PC-9 (cell line): ENCODE data around the gene DMRTA1. TPM values are rescaled to one million over a fixed set of nuclear protein-coding genes. Genes with fewer than 3 reads are reported as not detected.

ENCODE experiments used
- BruUV-seq: library from RNA; stranded (reverse); fragments of 400-500 nt; replicated peaks from 2 replicates; lab custom pipeline; 2021; lab: Mats Ljungman, UMichigan
- CTCF ChIA-PET: fragments of 300-600 bp; sonication (Branson Sonifier 250); formaldehyde crosslinking; loops from one replicate; lab custom pipeline; 2022; ENCODE audit warnings: antibody characterized with exemption; lab: Charles Lee
- POLR2A ChIA-PET: fragments of 300-600 bp; sonication (Branson Sonifier 250); formaldehyde crosslinking; loops from one replicate; lab custom pipeline; 2022; ENCODE audit warnings: antibody characterized with exemption; ENCODE audit not compliant: unreplicated experiment; lab: Charles Lee
- DNase-seq, 2 experiments: peaks; one replicate each; pipeline versions ENCODE4 v3.0.0 to v3.0.0-alpha.2; 2015 to 2022; ENCODE audit warnings: mixed read lengths in 1 of 2
- H2AFZ ChIP-seq: fragments of 200-600 bp; sonication (generic); 2 replicates; pipeline ENCODE4 v1.8.1; 2017; ENCODE audit warnings: antibody characterized with exemption
- H3F3A ChIP-seq: fragments of 200-600 bp; sonication (generic); 2 replicates; pipeline ENCODE4 v1.8.1; 2017; ENCODE audit warnings: antibody characterized with exemption, mild to moderate bottlenecking, low read depth; ENCODE audit not compliant: insufficient read depth
- H3K27ac ChIP-seq: fragments of 200-600 bp; sonication (generic); 2 replicates; pipeline ENCODE4 v1.6.1; 2016; ENCODE audit warnings: mixed run types
- H3K27me3 ChIP-seq: fragments of 200-600 bp; sonication (generic); 2 replicates; pipeline ENCODE4 v1.6.1; 2016; ENCODE audit warnings: low read depth, mixed run types; ENCODE audit not compliant: insufficient read depth
- H3K36me3 ChIP-seq: fragments of 200-600 bp; sonication (generic); 2 replicates; pipeline ENCODE4 v1.6.1; 2016; ENCODE audit warnings: low read depth, mixed run types
- H3K4me1 ChIP-seq: fragments of 200-600 bp; sonication (generic); replicated peaks from 2 replicates; pipeline ENCODE4 v1.6.1; 2016; ENCODE audit warnings: mixed run types; ENCODE audit not compliant: insufficient read depth
- H3K4me2 ChIP-seq: fragments of 200-600 bp; sonication (generic); 2 replicates; pipeline ENCODE4 v1.6.1; 2017; ENCODE audit warnings: mixed run types
- H3K4me3 ChIP-seq: fragments of 200-600 bp; sonication (generic); 2 replicates; pipeline ENCODE4 v1.6.1; 2016; ENCODE audit warnings: mixed run types
- H3K79me2 ChIP-seq: fragments of 200-600 bp; sonication (generic); 2 replicates; pipeline ENCODE4 v1.6.1; 2017; ENCODE audit warnings: low read depth, mixed run types
- H3K9me2 ChIP-seq: fragments of 200-600 bp; sonication (generic); 2 replicates; pipeline ENCODE4 v1.8.1; 2017; ENCODE audit warnings: mild to moderate bottlenecking; ENCODE audit not compliant: insufficient read depth
- H3K9me3 ChIP-seq: fragments of 200-600 bp; sonication (generic); 2 replicates; pipeline ENCODE4 v1.8.1; 2016; ENCODE audit warnings: low read depth; ENCODE audit not compliant: insufficient read depth
- H4K20me1 ChIP-seq: fragments of 200-600 bp; sonication (generic); 2 replicates; pipeline ENCODE4 v1.8.1; 2017; ENCODE audit not compliant: insufficient read depth
- EZH2 ChIP-seq: fragments of 200-600 bp; sonication (generic); IDR thresholded peaks from 2 replicates; pipeline ENCODE4 v1.8.0; 2017; ENCODE audit warnings: antibody characterized with exemption, low read depth
- intact Hi-C: fragments of 100-400 bp; cut with micrococcal nuclease; formaldehyde crosslinking; loops from one replicate; pipeline ENCODE4 v1.10.0; 2022; ENCODE audit not compliant: unreplicated experiment
- total RNA-seq: library from RNA; stranded (reverse); gene quantifications from 2 replicates; pipeline ENCODE4 v1.2.3, GENCODE V29; 2021
- TF ChIP-seq, protein P1 (sequence below): fragments of 200-600 bp; sonication (generic); conservative IDR thresholded peaks from 2 replicates; pipeline ENCODE4 v1.6.1; 2017; ENCODE audit warnings: mixed run types, antibody characterized with exemption, mild to moderate bottlenecking, moderate library complexity

DMRTA1 gene
- total RNA-seq, 1 experiment from 2014 or later, result 1.1 TPM

GRCh38 chr9:22449719-22450118, 3.1 kb downstream of the DMRTA1 start:
- CTCF ChIA-PET, result no interaction called here
- H3F3A ChIP-seq, result 0 out of 2 replicates have a peak, but pooled peaks cover 6% of the 10 kb centered on the region
- no TSS peak for BruUV-seq

GRCh38 chr9:22452415-22453010, 5.9 kb downstream of the DMRTA1 start:
- no peaks in the 10 kb centered on the region for H4K20me1 ChIP-seq
- H3K4me1 ChIP-seq, result peaks cover 12% of the 10 kb centered on the region; the same call in 1 of the 2 replicates
- H3K27ac ChIP-seq, result no peak overlapping the region
- no peaks in the 10 kb centered on the region for H3K27me3 ChIP-seq
- CTCF ChIA-PET, result interaction anchor here (0.5 to 2.5 kb wide), 2 partner anchors 145 to 208 kb away, joined by 4 to 9 read pairs; no protein-coding TSS in a partner anchor
- POLR2A ChIA-PET, result no interaction called here
- DNase-seq, result peak in 1 of 2 experiments; percentile 27
- no peaks in the 10 kb centered on the region for H3K36me3 ChIP-seq
- BruUV-seq, result no TSS peak
- no peaks in the 10 kb centered on the region for H3K9me3 ChIP-seq
- no peak for TF ChIP-seq EZH2
- TF ChIP-seq, protein P1, sequence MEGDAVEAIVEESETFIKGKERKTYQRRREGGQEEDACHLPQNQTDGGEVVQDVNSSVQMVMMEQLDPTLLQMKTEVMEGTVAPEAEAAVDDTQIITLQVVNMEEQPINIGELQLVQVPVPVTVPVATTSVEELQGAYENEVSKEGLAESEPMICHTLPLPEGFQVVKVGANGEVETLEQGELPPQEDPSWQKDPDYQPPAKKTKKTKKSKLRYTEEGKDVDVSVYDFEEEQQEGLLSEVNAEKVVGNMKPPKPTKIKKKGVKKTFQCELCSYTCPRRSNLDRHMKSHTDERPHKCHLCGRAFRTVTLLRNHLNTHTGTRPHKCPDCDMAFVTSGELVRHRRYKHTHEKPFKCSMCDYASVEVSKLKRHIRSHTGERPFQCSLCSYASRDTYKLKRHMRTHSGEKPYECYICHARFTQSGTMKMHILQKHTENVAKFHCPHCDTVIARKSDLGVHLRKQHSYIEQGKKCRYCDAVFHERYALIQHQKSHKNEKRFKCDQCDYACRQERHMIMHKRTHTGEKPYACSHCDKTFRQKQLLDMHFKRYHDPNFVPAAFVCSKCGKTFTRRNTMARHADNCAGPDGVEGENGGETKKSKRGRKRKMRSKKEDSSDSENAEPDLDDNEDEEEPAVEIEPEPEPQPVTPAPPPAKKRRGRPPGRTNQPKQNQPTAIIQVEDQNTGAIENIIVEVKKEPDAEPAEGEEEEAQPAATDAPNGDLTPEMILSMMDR, result peak; percentile 82
- H3K4me2 ChIP-seq, result no peak overlapping the region
- no peaks in the 10 kb centered on the region for H3K79me2 ChIP-seq
- no peak overlapping the region for H3K4me3 ChIP-seq
- no peaks in the 10 kb centered on the region for H3F3A ChIP-seq
- intact Hi-C loops, result loop anchor here (1.0 to 10.0 kb wide), 5 partner anchors 145 to 1218 kb away; no protein-coding TSS in a partner anchor
- H2AFZ ChIP-seq, result no peak overlapping the region
- H3K9me2 ChIP-seq, result no peaks in the 10 kb centered on the region

More at GRCh38 chr9:22449719-22450118, 3.1 kb downstream of the DMRTA1 start:
- Histone ChIP-seq H3K27ac (no peak overlapping the region), H2AFZ (no peak overlapping the region), H4K20me1 (0 out of 2 replicates have a peak, but pooled peaks cover 3% of the 10 kb centered on the region), H3K9me2 (no peaks in the 10 kb centered on the region), H3K4me2 (peak overlapping the region; percentile 75), H3K9me3 (no peaks in the 10 kb centered on the region), H3K4me3 (peak overlapping the region; percentile 5; the same call in 1 of the 2 replicates), H3K36me3 (no peaks in the 10 kb centered on the region), H3K79me2 (no peaks in the 10 kb centered on the region), H3K27me3 (no peaks in the 10 kb centered on the region), H3K4me1 (peaks cover 17% of the 10 kb centered on the region; the same call in 1 of the 2 replicates)
- POLR2A ChIA-PET, result no interaction called here
- no peak for DNase-seq
- intact Hi-C loops, result loop anchor here (10.0 kb wide), 2 partner anchors 465 to 1215 kb away; no protein-coding TSS in a partner anchor
- TF ChIP-seq EZH2, result no peak
- TF ChIP-seq, protein P1, result no peak

DNA sequence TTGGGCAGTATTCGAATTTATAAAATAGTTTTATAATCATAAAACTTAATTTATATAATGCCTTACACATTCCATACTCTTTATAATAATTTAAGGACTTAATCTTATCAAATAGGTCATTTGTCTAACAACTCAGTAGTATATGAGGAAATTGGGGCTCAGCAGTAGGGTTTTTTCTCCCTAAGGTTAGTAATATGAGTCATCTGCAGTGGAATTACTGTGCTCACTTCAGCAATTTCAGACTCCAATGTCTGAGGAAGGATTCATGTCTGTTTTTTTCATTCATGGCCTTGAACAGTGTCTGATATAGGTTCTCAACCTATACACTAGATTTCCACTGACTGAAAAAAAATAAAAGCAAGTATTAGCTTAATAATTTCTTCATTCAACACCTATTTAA, 7.4 kb downstream of the DMRTA1 start:
- BruUV-seq, result no TSS peak
- no peak overlapping the region for H3K27ac ChIP-seq
- TF ChIP-seq, protein P1, result no peak
- TF ChIP-seq EZH2, result no peak

More for the DNA sequence above, 7.4 kb downstream of the DMRTA1 start:
- Histone ChIP-seq H4K20me1 (no peaks in the 10 kb centered on the region), H3K9me3 (no peaks in the 10 kb centered on the region), H3K79me2 (no peaks in the 10 kb centered on the region), H2AFZ (no peak overlapping the region), H3K4me2 (no peak overlapping the region), H3F3A (no peaks in the 10 kb centered on the region), H3K4me3 (no peak overlapping the region), H3K4me1 (0 out of 2 replicates have a peak, but pooled peaks cover 11% of the 10 kb centered on the region), H3K27me3 (no peaks in the 10 kb centered on the region), H3K36me3 (no peaks in the 10 kb centered on the region), H3K9me2 (no peaks in the 10 kb centered on the region)
- ChIA-PET POLR2A (no interaction called here), CTCF (no interaction called here)
- no peak for DNase-seq
- intact Hi-C loops, result loop anchor here (10.0 kb wide), 2 partner anchors 469 to 1219 kb away; no protein-coding TSS in a partner anchor
